ENCODE measurements around the gene NHLH1. TPM values are rescaled to one million over a fixed set of nuclear protein-coding genes. Genes with fewer than 3 reads are reported as not detected.

The NHLH1 gene
- total RNA-seq, 1 experiment from 2014 or later = 0.12 TPM

DNA sequence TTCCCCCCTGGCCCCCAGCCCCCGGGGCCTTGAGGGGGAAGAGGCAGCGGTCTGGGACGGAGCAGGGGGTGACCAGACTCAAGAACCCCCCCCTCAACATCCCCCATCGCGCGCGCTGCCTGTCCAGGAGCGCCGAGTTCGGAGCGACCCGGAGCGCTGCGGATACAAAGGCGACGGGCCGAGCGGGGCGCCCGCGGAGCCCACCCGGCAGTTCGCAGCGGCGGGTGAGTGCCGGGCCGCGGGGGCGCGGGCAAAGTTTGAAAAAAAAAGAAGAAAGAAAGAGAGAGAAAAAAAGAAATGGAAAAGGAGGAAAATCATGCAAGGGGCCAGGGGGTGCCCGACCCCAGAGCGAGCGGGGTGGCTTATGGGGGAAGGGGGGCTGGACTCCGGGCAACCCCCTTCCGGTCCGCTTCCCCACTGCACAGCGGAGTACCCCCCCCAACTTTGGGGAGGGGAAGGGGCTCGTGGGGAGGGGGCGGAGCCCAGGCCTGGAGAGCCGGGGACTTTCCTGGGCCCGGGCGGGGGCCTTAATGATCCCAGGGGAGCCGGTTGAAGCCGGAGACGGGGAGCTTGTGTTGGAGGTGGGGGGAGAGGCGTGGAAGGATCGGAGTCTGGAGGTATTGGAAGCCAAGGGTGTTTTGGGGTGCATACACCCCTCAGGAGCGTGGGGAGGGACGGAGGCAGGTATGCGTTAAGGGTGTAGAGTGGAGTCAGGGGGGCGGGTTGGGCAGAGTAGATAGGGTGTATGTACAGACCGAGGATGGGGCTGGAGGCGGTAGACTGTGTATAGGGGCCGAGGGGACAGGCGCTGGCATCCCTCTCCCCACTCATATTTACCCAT is 34.0 kb downstream of the NHLH1 start:
- peaks cover 7% of the 10 kb centered on the region for H3K4me1 Mint-ChIP-seq (ENCODE audit: insufficient read depth, unreplicated experiment)
- ChIA-PET POLR2A (no interaction called here), CTCF (interaction anchor here (0.7 to 1.4 kb wide), 2 partner anchors 16 to 212 kb away, joined by 3 to 6 read pairs; no protein-coding TSS in a partner anchor)
- H3K36me3 Mint-ChIP-seq (ENCODE audit: insufficient read depth, unreplicated experiment) = no peaks in the 10 kb centered on the region
- intact Hi-C loops (cut with micrococcal nuclease) = no loop called here
- H3K9me3 Mint-ChIP-seq (ENCODE audit: unreplicated experiment) = no peaks in the 10 kb centered on the region
- no peak overlapping the region for H3K4me3 Mint-ChIP-seq (ENCODE audit: unreplicated experiment)
- TF ChIP-seq, protein P1, sequence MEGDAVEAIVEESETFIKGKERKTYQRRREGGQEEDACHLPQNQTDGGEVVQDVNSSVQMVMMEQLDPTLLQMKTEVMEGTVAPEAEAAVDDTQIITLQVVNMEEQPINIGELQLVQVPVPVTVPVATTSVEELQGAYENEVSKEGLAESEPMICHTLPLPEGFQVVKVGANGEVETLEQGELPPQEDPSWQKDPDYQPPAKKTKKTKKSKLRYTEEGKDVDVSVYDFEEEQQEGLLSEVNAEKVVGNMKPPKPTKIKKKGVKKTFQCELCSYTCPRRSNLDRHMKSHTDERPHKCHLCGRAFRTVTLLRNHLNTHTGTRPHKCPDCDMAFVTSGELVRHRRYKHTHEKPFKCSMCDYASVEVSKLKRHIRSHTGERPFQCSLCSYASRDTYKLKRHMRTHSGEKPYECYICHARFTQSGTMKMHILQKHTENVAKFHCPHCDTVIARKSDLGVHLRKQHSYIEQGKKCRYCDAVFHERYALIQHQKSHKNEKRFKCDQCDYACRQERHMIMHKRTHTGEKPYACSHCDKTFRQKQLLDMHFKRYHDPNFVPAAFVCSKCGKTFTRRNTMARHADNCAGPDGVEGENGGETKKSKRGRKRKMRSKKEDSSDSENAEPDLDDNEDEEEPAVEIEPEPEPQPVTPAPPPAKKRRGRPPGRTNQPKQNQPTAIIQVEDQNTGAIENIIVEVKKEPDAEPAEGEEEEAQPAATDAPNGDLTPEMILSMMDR (IDR thresholded peaks at IDR 0.05; ENCODE audit: unreplicated experiment) = no peak
- no TSS peak for BruUV-seq (replicated peaks)
- H3K27ac Mint-ChIP-seq (ENCODE audit: low read depth, unreplicated experiment) = no peak overlapping the region
- no peak for DNase-seq (ENCODE audit: unreplicated experiment)
- H3K27me3 Mint-ChIP-seq (ENCODE audit: insufficient read depth, unreplicated experiment) = peaks cover 16% of the 10 kb centered on the region

DNA sequence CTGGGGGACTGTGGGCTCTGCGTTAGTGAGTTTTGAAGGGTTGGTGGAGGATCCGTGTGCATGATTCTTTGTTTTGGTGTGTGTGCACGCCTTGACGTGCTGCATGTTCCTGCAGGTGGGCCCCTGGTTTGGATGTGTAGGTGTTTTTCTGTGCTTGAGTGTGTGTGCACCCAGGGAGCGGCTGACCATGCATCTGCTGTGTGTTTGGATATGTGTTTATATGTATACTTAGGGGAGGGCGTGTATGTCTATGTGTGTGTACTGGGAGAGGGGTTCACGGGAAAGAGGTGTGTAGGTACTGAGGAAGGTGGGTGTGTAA is 34.6 kb downstream of the NHLH1 start:
- TF ChIP-seq, protein P1 (IDR thresholded peaks at IDR 0.05; ENCODE audit: unreplicated experiment) = no peak
- ChIA-PET POLR2A (no interaction called here), CTCF (interaction anchor here (1.4 kb wide), 1 partner anchor 15 kb away, joined by 6 read pairs; no protein-coding TSS in a partner anchor)
- intact Hi-C loops (cut with micrococcal nuclease) = no loop called here
- Mint-ChIP-seq H3K4me3 (ENCODE audit: unreplicated experiment) (no peak overlapping the region), H3K4me1 (ENCODE audit: insufficient read depth, unreplicated experiment) (peaks cover 7% of the 10 kb centered on the region), H3K36me3 (ENCODE audit: insufficient read depth, unreplicated experiment) (no peaks in the 10 kb centered on the region), H3K27me3 (ENCODE audit: insufficient read depth, unreplicated experiment) (peaks cover 16% of the 10 kb centered on the region), H3K27ac (ENCODE audit: low read depth, unreplicated experiment) (no peak overlapping the region), H3K9me3 (ENCODE audit: unreplicated experiment) (no peaks in the 10 kb centered on the region)
- no TSS peak for BruUV-seq (replicated peaks)
- no peak for DNase-seq (ENCODE audit: unreplicated experiment)

DNA sequence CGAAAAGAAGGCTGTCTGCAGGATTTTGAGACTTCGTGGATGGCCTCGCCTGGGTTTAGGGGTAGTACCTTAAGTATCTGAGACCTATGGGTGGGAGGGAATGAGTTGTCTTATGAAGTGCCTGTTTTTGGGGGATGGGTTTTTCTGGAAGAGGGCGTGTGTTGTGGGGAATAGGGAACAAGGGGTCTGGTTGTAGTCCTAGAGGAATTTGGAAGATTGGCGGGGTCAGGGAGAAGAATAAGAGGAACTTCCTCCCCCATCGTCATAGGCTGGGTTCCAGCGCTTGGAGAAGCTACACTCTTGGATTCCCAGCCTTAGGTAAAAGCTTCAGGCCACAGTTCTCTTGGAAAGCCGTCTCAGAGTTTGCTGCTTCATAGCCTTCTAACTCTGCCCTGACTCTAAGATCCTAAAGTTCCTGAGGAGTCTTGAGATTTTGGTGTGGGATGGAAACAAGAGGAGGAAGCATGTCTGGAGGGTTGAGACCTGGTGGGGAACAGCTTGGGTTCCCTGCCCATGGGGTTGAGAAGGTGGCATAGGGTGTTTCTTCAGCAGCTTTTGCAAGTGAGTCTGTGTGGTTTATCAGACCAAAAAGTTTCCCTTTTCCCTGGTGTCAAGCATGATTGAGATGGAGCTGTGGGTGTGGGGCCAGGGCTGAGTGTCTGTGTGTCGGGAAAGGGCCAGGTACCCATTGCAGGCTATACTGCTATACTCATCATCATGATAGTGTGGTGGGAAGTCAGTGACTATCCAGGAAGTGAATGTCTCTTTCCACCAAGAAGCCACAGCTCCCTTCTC is 35.3 kb downstream of the NHLH1 start:
- Mint-ChIP-seq H3K4me1 (ENCODE audit: insufficient read depth, unreplicated experiment) (peaks cover 7% of the 10 kb centered on the region), H3K36me3 (ENCODE audit: insufficient read depth, unreplicated experiment) (no peaks in the 10 kb centered on the region), H3K4me3 (ENCODE audit: unreplicated experiment) (no peak overlapping the region), H3K9me3 (ENCODE audit: unreplicated experiment) (no peaks in the 10 kb centered on the region), H3K27ac (ENCODE audit: low read depth, unreplicated experiment) (no peak overlapping the region), H3K27me3 (ENCODE audit: insufficient read depth, unreplicated experiment) (peaks cover 16% of the 10 kb centered on the region)
- ChIA-PET POLR2A (interaction anchor here (0.6 kb wide), 2 partner anchors 9 to 26 kb away, joined by 3 read pairs; no protein-coding TSS in a partner anchor), CTCF (interaction anchor here (0.7 to 1.4 kb wide), 5 partner anchors 9 to 48 kb away, joined by 3 to 9 read pairs (median 4); no protein-coding TSS in a partner anchor)
- TF ChIP-seq, protein P1 (IDR thresholded peaks at IDR 0.05; ENCODE audit: unreplicated experiment) = no peak
- intact Hi-C loops (cut with micrococcal nuclease) = no loop called here
- DNase-seq (ENCODE audit: unreplicated experiment) = no peak
- no TSS peak for BruUV-seq (replicated peaks)

DNA sequence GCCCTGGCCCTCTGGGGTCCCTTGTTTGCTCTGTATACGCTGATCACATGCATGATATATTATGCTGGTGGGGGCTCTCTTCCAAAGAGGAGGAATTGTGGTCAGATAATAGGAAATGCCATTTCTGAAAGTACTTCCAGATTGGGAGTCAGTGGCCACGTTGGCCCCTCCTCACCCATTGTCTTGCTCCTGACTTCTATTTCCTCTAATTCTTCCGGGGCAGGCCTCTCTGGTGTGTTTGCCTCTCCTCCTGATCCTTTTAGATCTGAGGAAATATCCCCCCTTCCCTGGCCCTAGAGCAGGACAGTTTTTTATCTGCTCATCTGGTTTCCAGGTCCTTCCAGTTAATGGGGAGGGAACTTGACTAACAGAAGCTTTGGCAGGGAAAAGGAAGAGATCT is 36.4 kb downstream of the NHLH1 start:
- H3K4me1 Mint-ChIP-seq (ENCODE audit: insufficient read depth, unreplicated experiment) = peaks cover 14% of the 10 kb centered on the region

More for the DNA sequence above, 36.4 kb downstream of the NHLH1 start:
- peaks cover 16% of the 10 kb centered on the region for H3K27me3 Mint-ChIP-seq (ENCODE audit: insufficient read depth, unreplicated experiment)
- TF ChIP-seq, protein P1 (IDR thresholded peaks at IDR 0.05; ENCODE audit: unreplicated experiment) = no peak
- no peaks in the 10 kb centered on the region for H3K9me3 Mint-ChIP-seq (ENCODE audit: unreplicated experiment)
- no peaks in the 10 kb centered on the region for H3K36me3 Mint-ChIP-seq (ENCODE audit: insufficient read depth, unreplicated experiment)
- BruUV-seq (replicated peaks) = no TSS peak
- H3K27ac Mint-ChIP-seq (ENCODE audit: low read depth, unreplicated experiment) = no peak overlapping the region
- DNase-seq (ENCODE audit: unreplicated experiment) = no peak
- CTCF ChIA-PET = no interaction called here
- POLR2A ChIA-PET = no interaction called here
- intact Hi-C loops (cut with micrococcal nuclease) = no loop called here
- no peak overlapping the region for H3K4me3 Mint-ChIP-seq (ENCODE audit: unreplicated experiment)

All from MCF 10A (cell line).